GM19468 (cell line): ENCODE data around the gene PRKCE.

Source experiments
- ATAC-seq: cut with Tn5 transposase; IDR thresholded peaks from one replicate; pipeline ENCODE4 v1.9.1; 2021; ENCODE audit warnings: mild to moderate bottlenecking, moderate library complexity, moderate number of reproducible peaks; ENCODE audit not compliant: unreplicated experiment; ENCODE audit errors: extremely low read depth

The PRKCE gene

DNA sequence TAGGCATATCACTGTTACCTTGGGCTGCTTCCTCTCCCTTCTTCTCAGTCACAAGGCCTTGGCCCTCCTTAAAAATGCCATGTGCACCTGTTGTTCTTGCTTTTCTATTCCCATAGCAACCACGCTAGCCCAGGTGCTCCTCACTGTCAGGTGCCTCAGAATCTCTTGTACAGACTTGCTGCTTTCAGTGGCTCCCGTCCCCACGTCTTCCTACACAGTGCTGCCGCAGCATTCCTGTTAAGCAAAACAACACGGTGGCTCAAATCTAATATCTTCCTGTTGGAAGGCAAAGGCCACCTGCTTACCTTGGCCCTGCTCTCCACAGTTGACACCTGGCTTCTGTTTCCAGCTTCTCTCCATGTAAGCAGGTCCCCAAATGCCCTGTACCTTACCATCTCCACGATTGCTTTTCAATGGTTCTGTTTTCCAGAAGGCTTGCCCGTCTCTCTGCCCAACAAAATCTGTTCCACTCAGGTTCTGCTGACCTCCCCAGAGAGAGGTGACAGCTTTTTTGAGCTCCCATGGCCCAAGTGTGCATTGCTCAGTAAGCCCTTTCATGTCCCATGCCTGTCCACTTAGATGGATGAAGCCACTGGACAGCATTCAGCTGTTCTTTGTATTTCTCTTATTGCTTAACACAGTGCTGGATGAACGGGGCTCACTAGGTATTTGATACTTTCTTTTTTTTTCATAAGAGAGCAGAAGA lies 240.4 kb downstream of the PRKCE start:
- ATAC-seq: no peak

DNA sequence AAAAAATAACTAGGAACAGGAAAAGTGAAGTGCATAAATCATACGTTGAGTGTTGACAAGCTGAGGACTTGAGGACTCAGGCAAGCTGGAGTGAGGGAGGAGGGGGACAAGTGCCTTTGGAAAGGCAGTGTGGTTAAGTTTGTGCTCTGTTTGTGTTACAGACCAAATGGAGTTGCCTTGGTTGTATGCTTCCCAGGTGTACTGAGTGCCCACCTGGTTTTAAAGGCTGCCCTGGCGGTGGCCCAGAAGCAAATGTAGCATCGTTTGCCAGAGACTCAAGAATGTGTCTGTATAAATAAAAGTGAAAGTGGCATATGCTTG lies 240.9 kb downstream of the PRKCE start:
- ATAC-seq: no peak

DNA sequence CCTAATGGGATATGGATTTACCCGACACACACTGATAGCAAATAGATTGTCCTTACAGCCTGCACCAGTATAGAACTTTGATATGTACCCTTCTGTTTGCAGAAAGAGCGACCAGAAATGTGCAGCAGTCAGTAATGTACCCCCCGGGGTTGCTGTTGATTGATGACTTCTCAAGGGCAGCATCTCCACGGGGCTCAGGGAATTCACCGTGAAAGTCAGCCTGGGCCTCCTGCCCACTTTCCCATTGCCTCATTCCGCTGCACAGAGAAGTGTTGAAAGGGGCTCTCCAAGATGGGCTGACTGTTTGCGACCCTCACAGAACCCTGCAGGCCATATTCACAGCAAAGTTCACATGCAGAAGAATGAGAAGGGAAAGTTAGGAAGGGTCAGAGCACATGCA lies 241.3 kb downstream of the PRKCE start:
- no peak for ATAC-seq

DNA sequence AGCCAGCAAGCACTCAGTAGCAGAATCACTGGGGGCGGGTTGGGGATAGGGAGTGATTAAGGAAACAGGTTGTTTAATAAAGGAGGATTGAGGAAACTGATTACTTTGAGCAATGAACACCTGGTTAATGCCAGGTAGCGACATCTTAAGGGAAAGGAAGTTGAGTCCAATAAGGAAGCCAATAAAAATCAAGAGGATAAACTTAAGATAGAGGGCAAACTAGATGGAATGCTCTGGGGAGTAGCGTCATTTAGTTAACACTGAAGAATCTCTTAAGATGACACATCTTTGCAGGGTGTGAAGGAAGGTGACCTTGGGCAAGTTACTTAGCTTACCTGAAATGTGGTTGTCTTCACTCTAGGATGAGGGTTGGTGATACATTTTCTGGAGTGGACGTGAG lies 242.7 kb downstream of the PRKCE start:
- no peak for ATAC-seq

DNA sequence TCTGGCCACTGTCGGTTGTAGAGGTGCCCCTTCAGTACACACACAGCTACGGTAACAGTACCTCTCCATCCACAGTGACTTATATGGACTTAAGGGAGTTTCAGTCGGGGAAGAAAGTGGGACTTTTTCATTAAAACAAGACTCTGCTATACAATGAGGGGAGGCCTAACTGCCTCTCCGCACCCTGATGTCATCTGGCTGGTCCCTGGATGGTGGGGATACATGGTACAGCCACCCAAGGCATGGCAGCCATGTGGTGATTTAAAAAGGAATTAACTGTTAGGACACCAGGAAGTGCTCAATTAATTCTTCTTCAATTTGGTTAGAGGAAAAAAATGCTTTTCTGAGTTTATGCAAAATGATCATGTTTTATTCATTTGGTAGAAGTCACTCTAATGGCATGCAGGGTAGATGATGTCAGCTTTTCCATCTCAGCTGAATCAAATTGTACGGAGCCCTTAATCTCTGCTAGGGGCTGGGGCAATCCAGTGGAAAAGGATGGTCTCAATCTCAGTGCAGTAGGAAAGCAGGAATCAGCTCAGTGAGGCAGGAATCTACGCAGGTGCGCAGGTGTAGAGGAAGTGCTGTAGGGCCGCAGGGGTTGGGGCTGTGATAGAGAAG lies 243.9 kb downstream of the PRKCE start:
- no peak for ATAC-seq

DNA sequence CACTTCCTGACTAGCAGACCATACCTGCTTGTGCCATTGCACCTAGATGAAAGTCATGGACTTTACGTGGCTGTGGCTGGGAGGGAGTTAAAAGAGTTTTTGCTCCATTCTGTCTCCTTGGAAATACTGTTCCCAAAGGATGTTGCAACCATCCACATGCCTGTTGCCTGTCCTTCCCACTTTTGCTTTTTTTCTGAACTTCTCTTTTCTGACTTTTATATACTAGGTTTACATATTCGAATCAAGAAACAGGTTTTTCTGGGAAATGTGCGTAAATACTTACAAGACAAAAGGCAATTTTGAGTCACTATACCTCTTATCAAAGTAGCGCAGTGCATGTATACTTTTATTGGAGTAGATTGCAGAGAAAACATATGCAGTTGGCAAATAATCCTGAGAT lies 244.8 kb downstream of the PRKCE start:
- ATAC-seq: no peak

DNA sequence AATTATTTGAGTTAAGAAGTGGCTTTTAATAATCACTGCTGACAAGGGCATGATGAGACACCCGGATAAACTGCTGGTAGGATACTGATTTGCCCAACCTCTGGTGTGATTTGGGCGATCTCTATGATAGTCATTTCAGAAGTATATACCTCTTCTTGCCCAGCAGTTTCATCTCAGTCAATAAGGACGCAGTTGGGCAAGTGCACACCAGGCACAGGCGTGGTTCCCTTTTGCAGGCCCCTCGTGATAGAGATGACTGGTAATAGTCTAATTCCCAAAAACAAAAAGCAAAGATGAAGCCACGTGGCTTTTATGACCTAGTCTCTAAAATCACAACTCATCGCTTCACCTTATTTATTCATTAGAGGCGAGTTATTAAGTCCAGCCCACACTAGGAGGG lies 246.4 kb downstream of the PRKCE start:
- ATAC-seq: no peak

DNA sequence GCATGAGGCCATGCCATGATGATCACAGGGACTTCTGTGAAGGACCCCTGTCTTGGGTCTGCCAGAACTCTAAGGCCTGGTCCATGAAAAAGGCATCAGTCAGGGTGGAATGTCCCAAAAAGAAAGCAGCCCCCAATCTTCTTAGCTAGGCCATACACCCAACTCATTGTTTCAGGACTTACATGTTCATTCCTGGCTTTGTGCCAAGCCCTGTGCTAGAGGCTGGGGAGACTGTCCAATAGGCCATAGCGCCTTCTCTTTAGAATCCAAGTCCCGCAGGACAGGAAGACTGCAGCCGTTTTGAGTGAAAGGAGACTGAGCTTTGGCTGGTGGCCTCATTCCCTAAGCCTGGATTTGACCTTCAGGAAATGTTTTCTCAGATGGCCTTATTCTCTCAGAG lies 247.3 kb downstream of the PRKCE start:
- ATAC-seq: no peak

DNA sequence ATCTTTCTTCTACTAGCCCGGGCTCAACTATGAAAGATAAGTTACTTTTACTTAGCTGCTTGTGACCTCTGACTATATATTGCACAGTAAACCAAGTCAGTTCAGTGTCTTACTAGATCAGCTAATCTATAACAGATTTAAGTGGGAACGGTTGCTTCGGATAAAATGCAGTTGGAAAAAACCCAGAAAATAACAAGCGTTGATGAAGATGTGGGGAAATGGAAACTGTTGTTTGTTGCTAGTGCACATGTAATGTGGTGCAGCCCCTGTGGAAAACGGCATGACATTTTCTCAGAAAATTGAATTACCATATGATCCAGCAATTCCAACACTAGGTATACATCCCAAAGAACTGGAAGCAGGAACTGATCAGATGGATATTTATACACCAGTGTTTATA lies 248.5 kb downstream of the PRKCE start:
- ATAC-seq: no peak

DNA sequence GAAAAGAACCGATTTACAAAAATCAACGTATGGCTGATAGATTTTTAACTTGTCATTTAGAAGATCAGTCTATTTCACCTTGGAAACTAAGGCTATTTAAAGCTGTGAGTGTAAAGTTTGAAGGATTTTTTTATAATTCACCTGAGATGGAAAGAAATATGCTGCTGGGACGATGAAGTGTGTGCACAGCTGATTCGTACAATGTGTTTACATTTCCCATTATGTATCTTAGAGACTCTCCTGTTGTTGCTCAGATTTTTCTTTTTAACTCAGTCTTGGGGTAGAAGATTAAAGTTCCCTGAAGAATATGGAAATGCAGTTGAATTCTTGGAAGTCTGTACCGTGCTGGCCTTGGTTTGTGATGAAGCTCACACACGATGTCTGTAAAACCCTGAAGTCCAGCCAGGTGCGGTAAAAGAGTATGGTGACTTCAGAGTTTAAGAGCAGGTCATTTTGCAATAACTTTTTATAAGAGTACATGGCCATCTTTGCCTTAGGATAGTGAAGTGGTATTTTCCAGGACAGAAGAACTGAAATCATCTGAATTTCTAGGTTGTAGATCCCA lies 250.1 kb downstream of the PRKCE start:
- no peak for ATAC-seq

DNA sequence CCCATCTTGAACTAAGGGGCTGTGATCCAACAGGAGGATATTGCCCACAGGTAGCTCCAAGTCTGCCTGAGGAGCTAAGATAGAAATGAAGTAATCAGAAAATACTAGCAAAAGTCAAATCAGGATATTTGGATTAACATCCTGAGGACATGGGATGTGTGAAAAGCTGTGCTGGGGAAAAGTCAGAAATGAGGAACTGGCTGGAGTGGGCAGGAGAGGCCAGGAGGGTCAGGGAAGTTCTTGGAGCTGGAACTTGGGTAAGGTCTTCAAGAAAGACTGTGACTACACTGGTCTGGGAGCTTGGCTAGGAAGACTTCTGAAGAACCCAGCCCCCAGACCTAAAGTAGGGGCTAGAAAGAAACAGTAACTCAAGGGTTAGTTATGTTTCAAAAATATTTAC lies 250.9 kb downstream of the PRKCE start:
- no peak for ATAC-seq

DNA sequence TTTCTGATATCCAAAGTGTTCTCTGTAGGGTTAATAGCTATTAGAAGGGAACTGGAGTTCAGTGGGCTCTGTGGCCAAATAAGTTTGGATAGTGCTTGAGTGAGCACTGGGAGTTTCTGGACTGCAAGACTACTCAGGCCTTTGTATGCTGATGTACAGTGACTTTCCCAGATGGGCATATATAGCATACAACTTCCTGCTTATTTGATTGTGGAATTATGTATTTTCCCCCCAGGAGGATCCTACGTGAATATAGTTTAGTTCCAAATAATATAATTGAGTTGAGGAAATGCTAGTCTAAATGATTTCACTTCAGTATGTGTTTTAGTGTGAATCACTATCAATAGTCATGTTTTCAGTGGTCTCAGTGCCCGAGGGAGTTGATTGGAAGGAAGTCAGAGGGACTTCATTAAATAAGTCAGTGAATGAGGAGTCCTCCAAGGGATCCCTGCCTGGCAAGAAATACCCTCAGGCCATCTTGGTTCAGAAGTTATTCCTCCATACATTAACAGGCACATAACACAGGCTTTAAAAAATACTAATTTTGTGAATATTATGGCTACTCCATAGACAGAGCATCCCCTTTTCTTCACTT lies 251.4 kb downstream of the PRKCE start:
- ATAC-seq: no peak

DNA sequence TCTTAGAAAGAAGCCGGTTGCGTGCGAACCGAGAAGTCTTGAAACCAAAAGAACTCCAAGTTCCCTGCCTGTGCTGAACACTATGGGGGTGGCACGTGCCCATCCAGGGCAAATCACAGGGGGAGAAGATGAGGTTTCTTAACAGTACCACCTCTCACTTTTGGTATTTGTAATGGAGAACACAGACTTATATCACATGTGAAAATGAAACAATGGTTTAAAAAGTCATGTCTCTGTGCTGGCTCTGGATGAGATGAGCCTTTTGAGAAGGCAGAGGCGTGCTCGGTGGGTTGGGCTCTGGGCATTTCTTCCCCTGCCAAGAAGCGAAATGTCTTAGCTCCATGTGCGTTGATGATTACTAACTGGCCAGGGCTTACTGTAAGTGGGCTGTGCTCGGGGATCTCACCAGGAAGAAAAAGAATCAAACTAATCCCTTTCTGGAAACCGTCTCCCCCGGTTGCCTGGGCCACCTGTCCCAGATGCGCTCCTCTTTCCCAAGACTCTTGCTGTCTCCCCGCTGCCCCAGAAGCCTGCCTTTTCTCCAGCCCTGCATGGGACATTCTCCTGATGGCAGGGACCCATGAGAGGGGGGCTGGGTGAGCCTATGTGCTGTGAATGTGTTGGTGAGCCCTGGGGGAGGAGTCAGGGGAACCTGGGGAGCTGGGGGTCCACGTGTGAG lies 252.9 kb downstream of the PRKCE start:
- ATAC-seq: no peak

DNA sequence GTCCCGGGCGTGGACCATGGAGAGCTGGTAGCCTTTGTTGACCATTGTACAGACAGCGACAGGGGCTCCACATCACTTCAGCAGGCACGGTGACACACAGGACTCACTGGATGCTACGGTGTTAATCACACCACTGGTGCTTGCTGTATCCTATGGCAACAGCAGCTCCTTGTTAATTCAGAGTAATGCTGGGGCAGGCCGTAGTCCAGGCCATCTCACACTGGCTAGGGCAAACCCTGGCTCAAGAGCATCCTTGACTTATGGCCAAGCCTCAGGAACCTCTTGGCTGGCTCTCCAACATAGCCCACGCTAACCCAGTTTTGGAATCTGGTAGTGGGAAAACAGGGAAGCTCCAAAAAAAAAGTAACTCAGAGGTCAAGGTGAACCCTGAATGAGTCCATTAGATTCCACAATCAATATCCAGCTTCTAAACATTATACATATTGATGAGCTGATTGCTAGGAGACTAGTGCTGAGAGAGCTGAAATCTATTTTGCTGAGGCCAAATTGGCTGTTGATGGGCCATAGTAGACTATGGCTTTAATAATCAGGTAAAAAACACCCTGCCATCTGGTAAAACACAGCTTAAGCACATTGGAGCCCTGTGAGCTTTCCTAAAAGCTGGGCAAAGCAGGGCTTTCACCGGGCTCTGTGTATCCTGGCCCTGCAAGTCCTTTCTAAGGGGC lies 253.6 kb downstream of the PRKCE start:
- no peak for ATAC-seq

DNA sequence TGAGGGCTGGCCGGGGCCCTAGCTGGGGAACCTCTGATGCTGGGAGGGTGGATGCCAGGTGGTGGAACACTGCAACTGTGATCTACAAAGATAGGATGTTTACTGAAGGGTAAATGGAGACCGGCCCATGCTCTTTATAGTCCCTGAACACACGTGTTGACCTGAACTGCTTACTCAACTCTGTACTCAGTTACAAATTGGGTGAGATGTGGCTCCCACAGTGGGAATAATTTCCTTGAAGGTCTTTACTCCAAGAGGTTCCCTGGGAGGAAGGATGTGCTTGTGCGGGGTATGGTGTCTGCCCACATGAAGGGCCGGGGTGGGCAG lies 254.1 kb downstream of the PRKCE start:
- no peak for ATAC-seq

DNA sequence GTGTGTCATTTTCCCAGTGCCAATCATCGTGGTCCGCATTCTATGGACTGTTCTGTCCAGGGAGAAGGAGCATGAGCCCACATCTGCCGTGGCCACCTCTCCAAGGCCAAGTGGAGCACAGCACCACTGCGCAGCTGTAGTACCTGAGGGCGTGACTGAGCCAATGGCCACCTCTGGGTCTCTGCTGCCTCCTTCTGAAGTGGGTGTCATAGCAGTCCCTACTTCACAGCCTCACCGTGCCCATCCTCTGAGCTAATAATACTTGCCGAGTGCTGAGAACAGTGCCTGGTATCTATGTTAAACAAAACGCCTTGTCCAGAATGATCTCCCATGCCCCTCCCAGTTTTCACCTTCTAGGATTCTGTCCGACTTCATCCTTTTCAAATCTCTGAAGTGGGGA lies 256.1 kb downstream of the PRKCE start:
- no peak for ATAC-seq

DNA sequence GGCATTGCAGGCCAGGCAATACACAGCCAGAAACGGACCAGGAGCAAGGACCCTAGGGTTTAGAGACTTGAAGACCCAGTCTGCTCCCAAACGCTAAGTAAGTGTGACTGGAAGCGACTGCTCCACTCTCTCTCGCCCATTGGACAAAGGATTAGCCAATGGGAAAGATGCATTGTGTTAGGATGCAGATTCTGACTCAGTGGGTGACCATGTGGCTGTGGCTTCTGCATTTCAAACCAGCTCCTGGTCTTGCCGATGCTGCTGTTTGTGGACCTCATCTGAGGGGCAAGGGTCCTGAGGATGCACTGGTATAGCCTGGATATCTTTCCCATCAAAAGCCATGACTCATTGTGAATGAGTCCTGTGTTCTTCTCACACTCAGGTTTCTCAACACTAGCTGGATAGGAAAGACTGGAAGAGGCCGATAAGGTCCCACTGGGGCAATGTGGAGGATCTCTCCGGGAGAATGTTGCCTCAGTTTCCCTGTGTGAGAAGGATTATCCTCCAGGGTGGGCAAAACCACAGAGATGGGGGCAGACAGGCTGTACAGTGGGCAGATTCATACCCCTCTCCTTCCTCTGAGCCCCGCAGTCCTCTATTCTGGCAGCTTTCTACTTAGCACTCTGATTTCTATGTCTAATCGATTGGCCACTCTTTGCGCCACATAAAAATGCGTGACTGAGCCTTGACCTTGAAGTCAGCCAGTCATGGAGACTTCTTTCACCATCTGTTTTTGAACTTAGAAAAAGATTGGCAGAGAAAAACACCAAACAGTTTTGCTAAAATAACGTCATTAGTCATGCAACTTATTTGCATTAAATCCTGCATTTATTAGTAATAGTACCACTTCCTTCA lies 257.1 kb downstream of the PRKCE start:
- ATAC-seq: no peak

DNA sequence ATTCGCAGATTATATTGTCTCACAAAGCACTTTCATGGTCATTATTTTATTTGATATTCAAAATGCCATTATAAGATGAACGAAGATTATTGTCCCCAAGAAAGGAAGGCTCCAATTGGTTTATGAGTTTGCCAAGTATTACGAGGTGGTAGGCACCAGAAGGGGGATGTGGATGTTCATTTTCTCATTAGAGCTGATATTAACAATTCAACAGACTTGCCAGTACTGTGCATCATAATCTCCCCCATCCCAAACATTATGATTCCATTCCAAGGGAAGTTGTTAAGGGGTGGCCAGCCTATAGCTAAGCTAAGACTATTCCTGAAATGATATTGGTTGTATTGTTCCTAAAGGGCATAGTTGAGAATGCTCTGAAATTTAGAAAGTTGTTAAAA lies 257.7 kb downstream of the PRKCE start:
- no peak for ATAC-seq

DNA sequence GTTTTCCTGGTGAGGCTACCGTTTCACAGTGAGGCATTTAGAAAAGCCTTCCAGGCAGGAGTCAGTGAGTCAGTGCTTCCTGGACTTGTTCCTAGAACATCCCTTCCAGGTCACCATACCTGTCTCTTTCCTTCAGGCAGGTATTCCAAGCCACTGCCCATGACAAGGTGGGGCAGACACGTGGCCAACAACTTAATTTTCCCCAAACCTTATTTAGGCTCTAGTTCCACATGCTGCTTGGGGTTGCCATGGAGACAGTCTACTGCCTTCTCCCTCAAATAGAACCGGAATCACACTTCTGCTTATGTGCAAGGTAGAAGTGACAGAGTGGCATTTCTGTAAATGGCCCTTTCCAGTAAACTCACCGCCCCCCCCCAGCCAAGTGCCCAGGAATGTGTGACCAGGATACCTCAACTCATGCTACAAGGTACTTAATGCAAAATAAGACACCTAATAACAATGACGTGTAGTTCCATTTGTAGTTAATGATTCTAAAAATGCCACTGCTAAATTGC lies 258.3 kb downstream of the PRKCE start:
- no peak for ATAC-seq
